Measurements from ENCODE around the gene MPST.

Gene MPST

DNA sequence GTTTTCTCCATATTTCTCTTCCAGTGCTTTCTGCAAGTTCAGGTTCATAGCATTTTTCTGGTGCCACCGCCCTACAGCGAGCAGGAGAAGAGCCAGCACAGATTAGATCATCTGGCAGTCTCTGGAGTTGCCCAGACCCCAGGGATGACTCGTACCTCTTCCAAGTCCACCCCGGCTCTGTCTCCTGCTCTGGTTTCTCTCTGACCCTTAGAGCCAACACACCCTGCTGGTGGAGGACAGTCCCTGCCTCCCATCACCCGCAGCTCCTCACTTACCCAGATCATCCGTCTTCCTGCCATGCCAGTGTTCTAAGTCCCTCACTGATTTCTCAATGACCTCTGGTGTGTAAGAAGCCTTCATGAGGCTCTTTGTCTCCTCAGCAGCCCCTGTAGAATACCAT lies 28.3 kb upstream of the MPST start:
- no peak overlapping the region for H3K27ac Mint-ChIP-seq

DNA sequence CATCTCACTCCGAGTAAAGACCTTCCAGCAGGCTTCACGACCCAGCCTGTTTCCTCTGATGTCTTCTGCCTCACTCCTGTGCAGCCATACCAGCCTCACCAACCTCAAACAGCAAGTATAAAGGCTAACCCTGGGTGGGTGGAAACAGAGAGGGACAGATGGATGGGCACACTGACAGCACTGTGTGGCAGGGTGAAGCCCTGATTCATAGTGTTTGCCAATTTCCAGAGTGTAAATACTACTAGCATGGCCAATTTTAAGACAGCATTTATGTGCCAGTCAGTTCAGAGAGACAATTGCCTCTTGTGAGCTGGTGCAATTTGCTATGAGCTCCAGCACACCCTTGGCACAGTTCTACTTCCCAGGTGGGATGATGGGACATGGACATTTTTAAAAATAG lies 21.8 kb upstream of the MPST start:
- H3K4me1 Mint-ChIP-seq, result no peaks in the 10 kb centered on the region
- H3K36me3 Mint-ChIP-seq, result no peaks in the 10 kb centered on the region
- no peak overlapping the region for H3K27ac Mint-ChIP-seq
- no peaks in the 10 kb centered on the region for H3K9me3 Mint-ChIP-seq
- no peak overlapping the region for H3K4me3 Mint-ChIP-seq
- H3K27me3 Mint-ChIP-seq, result peaks cover 3% of the 10 kb centered on the region

More for the DNA sequence above, 28.3 kb upstream of the MPST start:
- Mint-ChIP-seq H3K9me3 (peaks cover under 1% of the 10 kb centered on the region), H3K36me3 (peaks cover 2% of the 10 kb centered on the region), H3K4me3 (no peak overlapping the region), H3K27me3 (peaks cover 19% of the 10 kb centered on the region), H3K4me1 (no peaks in the 10 kb centered on the region)

DNA sequence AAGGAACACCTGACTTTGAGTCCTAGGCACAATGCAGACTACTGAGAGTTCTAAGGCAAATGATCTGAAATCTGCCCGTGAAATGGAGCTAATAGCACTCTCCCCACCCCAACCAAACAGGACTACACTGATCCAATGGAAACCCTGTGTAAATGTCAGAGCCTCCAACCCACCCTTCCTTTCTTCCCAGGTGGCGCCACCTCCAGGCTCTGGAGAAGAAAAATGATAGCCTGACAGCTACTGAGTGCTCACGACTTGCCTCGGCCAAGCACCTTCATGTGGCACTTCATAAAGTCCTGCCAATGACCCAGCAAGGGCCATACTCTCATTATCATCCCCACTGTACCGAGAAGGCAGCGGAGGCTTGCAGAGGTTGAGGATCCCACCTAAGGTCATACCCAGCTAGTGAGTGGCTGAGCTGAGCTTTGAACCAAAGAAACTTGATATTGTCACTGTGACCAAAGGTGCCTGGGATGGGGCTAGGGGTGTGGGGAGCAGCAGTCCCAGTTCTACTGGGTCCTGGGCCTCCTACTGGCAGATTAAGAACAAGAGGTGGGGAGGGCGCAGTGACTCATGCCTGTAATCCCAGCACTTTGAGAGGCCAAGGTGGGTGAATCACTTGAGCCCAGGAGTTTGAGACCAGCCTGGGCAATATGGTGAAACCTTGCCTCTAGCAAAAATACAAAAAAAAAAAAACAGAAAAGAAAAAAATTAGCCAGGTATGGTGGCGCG lies 20.8 kb upstream of the MPST start:
- Mint-ChIP-seq H3K27me3 (peaks cover 3% of the 10 kb centered on the region), H3K4me1 (no peaks in the 10 kb centered on the region), H3K36me3 (no peaks in the 10 kb centered on the region), H3K4me3 (no peak overlapping the region), H3K9me3 (no peaks in the 10 kb centered on the region), H3K27ac (no peak overlapping the region)

DNA sequence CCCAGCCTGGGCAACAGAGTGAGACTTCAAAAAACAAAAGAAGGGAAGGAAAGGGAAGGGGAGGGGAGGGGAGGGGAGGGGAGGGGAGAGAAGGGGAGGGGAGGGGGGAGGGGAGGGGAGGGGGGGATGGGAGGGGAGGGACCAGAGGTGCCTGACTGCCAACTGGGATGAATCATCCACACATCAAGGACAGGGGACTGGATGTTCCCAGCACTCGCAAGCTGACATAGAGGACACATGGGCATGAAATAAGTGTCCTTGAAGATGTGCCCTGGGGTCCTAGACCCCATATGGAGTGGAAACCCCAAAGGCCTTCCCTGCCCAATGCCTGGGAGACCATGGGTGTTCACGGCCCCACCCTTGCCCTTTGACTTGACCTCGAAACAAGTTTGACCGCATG lies 20.1 kb upstream of the MPST start:
- no peaks in the 10 kb centered on the region for H3K36me3 Mint-ChIP-seq
- H3K27me3 Mint-ChIP-seq, result peaks cover 3% of the 10 kb centered on the region
- H3K4me1 Mint-ChIP-seq, result no peaks in the 10 kb centered on the region
- no peaks in the 10 kb centered on the region for H3K9me3 Mint-ChIP-seq
- no peak overlapping the region for H3K4me3 Mint-ChIP-seq
- H3K27ac Mint-ChIP-seq, result no peak overlapping the region

DNA sequence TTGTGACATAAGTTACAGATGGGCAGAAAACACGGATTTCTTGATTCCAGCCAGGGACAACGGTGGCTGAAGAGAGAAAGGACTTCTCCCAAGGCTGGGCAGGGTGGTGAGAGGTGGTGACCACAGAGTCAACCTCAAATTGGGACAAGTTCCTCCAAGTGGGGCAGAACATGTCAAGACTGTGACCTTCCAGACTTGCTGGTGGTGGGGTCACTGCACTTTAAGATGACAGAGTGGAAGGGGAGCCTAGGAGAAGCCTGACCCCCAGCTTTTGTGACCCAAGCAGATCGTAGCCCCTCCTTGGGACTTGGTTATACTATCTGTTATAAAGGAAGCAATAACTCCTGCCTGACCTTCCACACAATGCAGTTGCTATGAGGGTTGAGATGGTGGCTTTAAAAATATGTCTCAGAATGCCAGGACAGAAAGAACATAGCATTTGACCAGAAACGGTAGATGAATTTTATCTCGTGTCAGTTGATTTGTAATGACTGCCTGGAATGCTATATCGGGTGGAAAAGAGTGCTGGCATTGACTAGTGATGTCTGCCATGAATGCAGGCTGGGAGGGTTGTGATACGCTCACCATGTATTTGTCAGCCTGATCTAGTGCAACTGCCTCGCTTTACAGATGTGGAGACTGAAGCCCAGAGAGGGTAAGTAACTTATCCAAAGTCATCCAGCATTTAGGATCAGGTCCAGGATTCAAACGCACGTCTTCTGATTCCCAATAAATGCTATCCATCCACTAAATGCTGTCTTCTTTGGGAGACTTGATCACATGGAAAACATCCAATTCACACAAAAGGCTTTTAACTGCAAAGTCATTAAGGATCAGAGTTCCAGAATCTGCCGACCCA lies 18.6 kb upstream of the MPST start:
- Mint-ChIP-seq H3K9me3 (no peaks in the 10 kb centered on the region), H3K4me1 (no peaks in the 10 kb centered on the region), H3K27ac (no peak overlapping the region), H3K27me3 (peaks cover 3% of the 10 kb centered on the region), H3K4me3 (no peak overlapping the region), H3K36me3 (no peaks in the 10 kb centered on the region)

DNA sequence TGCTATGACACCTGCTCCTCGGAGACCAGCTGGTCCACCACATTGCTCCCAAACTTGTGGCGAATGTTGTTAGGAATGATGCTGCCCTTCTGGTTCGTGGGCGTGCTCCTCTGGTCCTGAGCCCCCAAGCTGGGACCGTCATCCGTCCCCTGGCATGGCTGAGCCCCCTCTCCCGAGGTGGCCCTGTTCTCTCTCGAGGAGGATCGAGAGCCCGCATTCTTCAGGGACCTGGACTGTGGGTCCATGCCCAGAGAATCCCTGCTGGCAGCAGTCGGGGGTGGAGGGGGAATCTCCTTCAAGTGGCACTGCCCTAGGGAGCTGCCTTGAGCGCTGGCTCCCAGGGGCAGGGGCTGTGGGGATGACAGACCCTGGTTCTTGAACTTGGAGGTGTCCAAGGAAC lies 17.7 kb upstream of the MPST start:
- H3K27ac Mint-ChIP-seq, result no peak overlapping the region
- peaks cover 4% of the 10 kb centered on the region for H3K27me3 Mint-ChIP-seq
- H3K4me1 Mint-ChIP-seq, result no peaks in the 10 kb centered on the region
- no peak overlapping the region for H3K4me3 Mint-ChIP-seq
- H3K36me3 Mint-ChIP-seq, result no peaks in the 10 kb centered on the region
- H3K9me3 Mint-ChIP-seq, result no peaks in the 10 kb centered on the region

DNA sequence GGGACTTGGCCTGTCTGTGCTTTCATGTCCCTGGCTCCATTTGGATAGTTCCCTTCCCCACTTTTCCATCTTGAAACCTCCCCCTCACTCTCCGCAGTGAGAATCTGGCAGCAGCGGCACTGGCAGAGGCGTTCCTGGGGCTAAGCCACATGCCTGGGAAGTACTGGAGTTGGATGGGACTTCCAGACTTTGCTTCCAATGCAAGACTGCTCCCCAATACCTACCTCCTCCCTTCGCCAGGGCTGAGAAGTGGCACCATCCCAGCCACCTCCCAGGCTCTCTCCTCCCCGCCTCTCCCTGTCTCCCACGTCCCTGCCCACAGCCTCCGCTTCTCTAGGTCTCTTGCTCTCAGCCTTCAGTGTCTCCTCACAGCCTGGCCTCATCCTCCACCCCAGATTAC lies 16.9 kb upstream of the MPST start:
- no peak overlapping the region for H3K27ac Mint-ChIP-seq
- H3K27me3 Mint-ChIP-seq, result peaks cover 5% of the 10 kb centered on the region
- no peaks in the 10 kb centered on the region for H3K4me1 Mint-ChIP-seq
- H3K36me3 Mint-ChIP-seq, result no peaks in the 10 kb centered on the region
- H3K9me3 Mint-ChIP-seq, result no peaks in the 10 kb centered on the region
- no peak overlapping the region for H3K4me3 Mint-ChIP-seq

DNA sequence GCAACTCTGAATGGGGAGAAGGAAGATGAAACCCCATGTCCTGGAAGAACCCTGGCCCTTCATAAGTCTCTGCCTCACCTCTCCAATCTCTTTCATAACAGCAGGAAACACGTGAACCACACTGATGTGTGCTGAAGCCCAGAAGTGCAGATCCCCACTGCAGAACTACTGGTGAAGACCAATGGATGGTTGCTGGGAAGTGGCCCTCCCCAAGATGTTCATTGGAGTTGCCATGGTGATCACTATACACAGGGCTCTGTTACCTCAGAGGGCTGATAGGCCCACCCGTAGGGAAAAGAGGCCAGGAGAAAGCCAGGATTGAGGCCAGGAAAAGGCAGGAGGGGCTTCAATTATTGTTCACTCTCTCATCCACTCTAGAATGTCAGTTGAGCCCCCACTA lies 11.9 kb upstream of the MPST start:
- H3K4me1 Mint-ChIP-seq, result no peaks in the 10 kb centered on the region
- H3K9me3 Mint-ChIP-seq, result no peaks in the 10 kb centered on the region
- H3K27me3 Mint-ChIP-seq, result peaks cover 7% of the 10 kb centered on the region
- no peak overlapping the region for H3K4me3 Mint-ChIP-seq
- no peak overlapping the region for H3K27ac Mint-ChIP-seq
- no peaks in the 10 kb centered on the region for H3K36me3 Mint-ChIP-seq

DNA sequence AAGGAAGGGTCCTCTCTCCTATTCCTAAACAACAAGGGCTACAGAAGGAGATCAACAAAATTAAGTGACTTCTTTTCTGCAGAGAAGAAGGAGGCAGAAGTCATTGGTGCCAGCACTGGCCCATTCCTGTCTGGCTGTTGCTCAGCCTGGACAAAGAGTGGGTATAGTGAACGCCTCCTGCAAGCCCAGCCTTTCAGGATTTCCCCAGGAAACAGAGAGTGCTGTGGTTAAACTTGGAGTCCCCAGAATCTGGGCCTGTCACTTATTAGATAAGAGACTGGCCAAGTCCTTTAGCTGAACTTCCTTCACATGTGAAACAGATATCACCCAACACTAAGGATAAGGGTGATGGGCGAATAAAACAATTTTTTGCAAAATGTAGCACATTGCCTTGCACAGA lies 11.2 kb upstream of the MPST start:
- no peaks in the 10 kb centered on the region for H3K9me3 Mint-ChIP-seq
- H3K4me3 Mint-ChIP-seq, result no peak overlapping the region
- no peaks in the 10 kb centered on the region for H3K36me3 Mint-ChIP-seq
- peaks cover 7% of the 10 kb centered on the region for H3K27me3 Mint-ChIP-seq
- no peak overlapping the region for H3K27ac Mint-ChIP-seq
- no peaks in the 10 kb centered on the region for H3K4me1 Mint-ChIP-seq

DNA sequence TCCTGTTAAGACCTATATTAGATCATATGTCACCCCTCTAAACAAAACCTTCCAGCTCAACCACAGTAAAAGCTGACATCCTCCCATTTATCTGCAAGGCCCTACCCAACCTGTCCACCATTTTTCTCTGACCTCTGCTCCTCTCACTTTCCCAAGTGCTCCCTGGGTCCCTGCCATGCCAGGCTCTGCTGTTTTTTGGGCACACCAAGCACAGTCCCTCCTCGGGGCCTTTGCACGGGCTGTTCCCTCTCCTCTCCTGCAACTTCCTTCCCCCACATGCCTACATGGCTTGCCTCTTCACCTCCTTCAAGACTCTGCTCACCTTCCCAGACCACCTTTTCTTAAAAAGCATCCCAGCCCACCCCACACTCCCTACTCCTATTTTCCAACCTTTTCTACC lies 10.1 kb upstream of the MPST start:
- Mint-ChIP-seq H3K27ac (no peak overlapping the region), H3K36me3 (no peaks in the 10 kb centered on the region), H3K9me3 (no peaks in the 10 kb centered on the region), H3K27me3 (peaks cover 7% of the 10 kb centered on the region), H3K4me3 (no peak overlapping the region), H3K4me1 (no peaks in the 10 kb centered on the region)

DNA sequence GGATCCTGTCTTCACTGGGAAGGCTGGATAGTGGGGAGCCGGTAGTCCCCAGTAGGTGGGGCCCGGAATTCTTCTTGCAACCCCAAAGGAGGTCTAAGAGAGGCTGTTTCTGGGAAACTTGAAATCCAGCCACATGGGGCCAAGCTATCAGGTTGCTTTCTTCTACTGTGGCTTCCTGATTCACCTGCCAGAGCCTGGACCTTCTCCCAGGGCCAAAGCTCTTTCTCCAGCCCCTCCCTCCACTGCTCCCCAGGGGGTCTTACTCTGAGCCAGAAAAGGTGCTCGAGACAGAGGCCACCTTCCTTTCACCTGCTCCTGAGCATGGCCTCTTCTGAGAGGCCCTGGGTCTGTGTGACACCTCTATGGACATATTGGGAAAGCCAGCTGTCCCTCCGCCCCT lies 9.4 kb upstream of the MPST start:
- no peaks in the 10 kb centered on the region for H3K36me3 Mint-ChIP-seq
- H3K27me3 Mint-ChIP-seq, result peaks cover 5% of the 10 kb centered on the region
- H3K9me3 Mint-ChIP-seq, result no peaks in the 10 kb centered on the region
- no peak overlapping the region for H3K4me3 Mint-ChIP-seq
- H3K27ac Mint-ChIP-seq, result no peak overlapping the region
- no peaks in the 10 kb centered on the region for H3K4me1 Mint-ChIP-seq

DNA sequence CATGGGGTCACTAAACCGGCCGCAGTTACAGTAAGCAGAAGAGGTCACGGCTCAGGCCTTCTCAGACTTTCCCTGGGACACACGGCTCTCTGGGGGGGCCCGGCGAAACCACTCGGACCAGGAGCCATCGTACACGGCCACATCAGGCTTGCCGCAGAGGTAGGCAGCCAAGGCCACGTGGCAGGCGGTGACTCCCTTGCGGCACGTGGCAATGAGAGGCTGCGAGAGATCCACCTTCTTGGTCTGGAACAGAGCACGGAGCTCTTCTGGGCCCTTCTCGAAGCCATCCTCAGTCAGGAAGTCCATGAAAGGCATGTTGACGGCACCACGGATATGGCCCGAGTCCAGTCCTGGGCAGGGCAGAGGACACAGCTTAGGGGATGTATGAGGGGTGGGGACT lies 8.6 kb upstream of the MPST start:
- no peak overlapping the region for H3K27ac Mint-ChIP-seq
- no peak overlapping the region for H3K4me3 Mint-ChIP-seq
- H3K9me3 Mint-ChIP-seq, result no peaks in the 10 kb centered on the region
- H3K36me3 Mint-ChIP-seq, result no peaks in the 10 kb centered on the region
- H3K4me1 Mint-ChIP-seq, result no peaks in the 10 kb centered on the region
- peaks cover 5% of the 10 kb centered on the region for H3K27me3 Mint-ChIP-seq

DNA sequence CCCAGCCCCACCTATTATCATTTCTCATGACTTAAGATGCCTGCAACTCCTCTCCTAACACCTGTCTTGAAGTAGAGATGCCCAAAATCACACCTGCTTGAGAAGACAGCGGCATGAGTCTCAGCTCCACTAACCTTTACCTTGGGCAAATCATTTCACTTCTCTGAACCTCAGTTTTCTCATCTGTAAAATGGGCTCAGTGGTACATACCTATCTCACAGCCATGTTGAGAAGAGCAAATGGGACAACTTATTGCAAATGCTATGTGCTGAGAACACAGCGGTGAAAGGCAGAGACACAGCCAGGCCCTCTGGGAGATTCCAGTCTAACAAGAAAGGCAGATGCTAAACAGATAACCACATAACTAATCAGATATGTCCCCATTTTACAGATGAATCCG lies 8.1 kb upstream of the MPST start:
- no peak overlapping the region for H3K4me3 Mint-ChIP-seq
- H3K36me3 Mint-ChIP-seq, result no peaks in the 10 kb centered on the region
- peaks cover 4% of the 10 kb centered on the region for H3K27me3 Mint-ChIP-seq
- no peaks in the 10 kb centered on the region for H3K4me1 Mint-ChIP-seq
- H3K27ac Mint-ChIP-seq, result no peak overlapping the region
- H3K9me3 Mint-ChIP-seq, result no peaks in the 10 kb centered on the region

DNA sequence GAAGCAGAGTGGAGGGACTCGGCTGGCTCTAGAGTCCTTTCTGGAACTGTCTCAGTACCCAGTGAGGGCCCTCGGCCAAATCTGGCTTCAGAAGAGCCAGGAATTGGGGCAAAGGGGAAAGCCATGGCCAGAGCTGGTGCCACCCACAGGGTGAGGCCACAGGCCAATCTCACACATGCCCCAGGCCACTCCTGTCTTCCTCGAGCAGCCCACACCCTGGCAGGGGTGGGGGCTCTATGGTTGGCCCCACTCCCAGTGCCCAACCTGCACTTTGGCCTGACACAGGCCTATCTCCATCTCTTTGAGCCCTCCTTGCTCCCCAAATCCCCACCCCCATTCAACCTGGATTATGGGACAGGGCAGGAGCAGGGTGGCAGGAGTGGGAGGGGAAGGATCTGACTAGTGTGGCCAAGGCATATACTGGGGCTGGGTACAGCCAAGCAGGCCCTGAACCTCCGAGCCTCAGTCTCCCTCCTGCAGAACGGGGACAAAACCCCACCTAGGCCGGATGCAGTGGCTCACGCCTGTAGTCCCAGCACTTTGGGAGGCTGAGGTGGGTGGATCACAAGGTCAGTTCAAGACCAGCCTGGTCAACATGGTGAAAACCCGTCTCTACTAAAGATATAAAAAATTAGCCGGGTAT lies 7.2 kb upstream of the MPST start:
- Mint-ChIP-seq H3K27me3 (peaks cover 2% of the 10 kb centered on the region), H3K27ac (no peak overlapping the region), H3K9me3 (no peaks in the 10 kb centered on the region), H3K36me3 (no peaks in the 10 kb centered on the region), H3K4me3 (no peak overlapping the region), H3K4me1 (no peaks in the 10 kb centered on the region)

DNA sequence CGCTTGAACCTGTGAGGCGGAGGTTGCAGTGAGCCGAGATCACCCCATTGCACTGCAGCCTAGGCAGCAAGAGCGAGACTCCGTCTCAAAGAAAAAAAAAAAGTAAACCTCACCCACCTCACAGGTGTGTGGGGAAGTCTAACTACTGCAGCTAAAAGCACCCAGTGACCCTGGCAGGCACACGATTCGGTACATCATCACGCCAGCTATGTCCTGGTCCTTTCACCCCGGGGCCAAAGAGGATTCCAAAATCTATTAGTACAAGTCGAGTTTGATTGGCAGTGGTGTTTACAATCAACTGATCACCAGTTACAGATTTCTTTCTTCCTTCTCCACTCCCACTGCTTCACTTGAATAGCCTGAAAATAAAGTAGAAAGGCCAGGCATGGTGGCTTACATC lies 6.6 kb upstream of the MPST start:
- Mint-ChIP-seq H3K4me3 (no peak overlapping the region), H3K27me3 (peaks cover 2% of the 10 kb centered on the region), H3K4me1 (no peaks in the 10 kb centered on the region), H3K36me3 (no peaks in the 10 kb centered on the region), H3K9me3 (no peaks in the 10 kb centered on the region), H3K27ac (no peak overlapping the region)

DNA sequence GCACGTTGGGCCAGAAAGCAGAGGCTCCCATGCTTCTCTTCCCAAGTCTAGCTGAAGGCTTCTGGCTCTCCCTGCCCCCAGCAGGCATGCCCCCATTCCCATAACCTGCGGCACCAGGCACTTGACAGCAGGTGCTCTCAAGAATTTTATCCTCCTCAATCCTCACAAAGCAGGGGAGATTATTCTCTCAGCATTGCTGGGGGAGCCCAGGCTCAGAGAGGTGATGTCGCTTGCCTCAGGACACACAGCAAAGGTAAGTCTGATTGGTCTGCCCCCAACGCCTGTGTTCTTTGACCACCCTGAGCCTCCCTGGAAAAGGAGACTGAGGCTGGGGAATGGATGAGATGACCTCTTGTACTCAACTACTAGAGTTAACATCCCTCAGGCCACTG lies 5.1 kb upstream of the MPST start:
- Mint-ChIP-seq H3K4me1 (no peaks in the 10 kb centered on the region), H3K36me3 (no peaks in the 10 kb centered on the region), H3K27ac (no peak overlapping the region), H3K9me3 (no peaks in the 10 kb centered on the region), H3K27me3 (peaks cover 4% of the 10 kb centered on the region), H3K4me3 (no peak overlapping the region)

Measured in activated naive CD4-positive, alpha-beta T cell treated with anti-CD3 and anti-CD28 coated beads, Interleukin-2, amount 50 U/mL, for 24 hours (primary cell).